ENCODE measurements around the gene FAM222A. TPM values are rescaled to one million over a fixed set of nuclear protein-coding genes. Genes with fewer than 3 reads are reported as not detected.

Gene FAM222A
- total RNA-seq, 2 donors from 2014 or later = 21.6 to 24.4 TPM

GRCh38 chr12:109779382-109779781 is 65.8 kb downstream of the FAM222A start:
- Mint-ChIP-seq H3K27ac (no peak overlapping the region), H3K4me3 (no peak overlapping the region), H3K27me3 (ENCODE audit: insufficient read depth) (no peaks in the 10 kb centered on the region), H3K4me1 (no peaks in the 10 kb centered on the region), H3K9me3 (peaks cover 10% of the 10 kb centered on the region), H3K36me3 (ENCODE audit: low read depth) (peaks cover 20% of the 10 kb centered on the region)
- Histone ChIP-seq H3K27me3 (ENCODE audit: control insufficient read depth, insufficient read depth, low read length, poor library complexity, severe bottlenecking) (no peaks in the 10 kb centered on the region), H3K36me3 (ENCODE audit: control insufficient read depth, insufficient read depth, low read length) (no peaks in the 10 kb centered on the region), H3K4me1 (ENCODE audit: control insufficient read depth, insufficient read depth, low read length) (no peaks in the 10 kb centered on the region), H3K9me3 (ENCODE audit: control insufficient read depth, low read length) (no peaks in the 10 kb centered on the region), H3K9ac (ENCODE audit: extremely low read depth, low read length, poor library complexity, severe bottlenecking) (no peak overlapping the region), H3K4me3 (ENCODE audit: low read length) (no peak overlapping the region), H3K27ac (ENCODE audit: low read depth, low read length) (no peak overlapping the region)
- 92 to 99% methylated on average over 6 of the region's 6 CpGs for WGBS, 2 experiments (ENCODE audit: insufficient coverage in 1 of 2, insufficient read length in 1 of 2)
- peak; percentile 26 for TF ChIP-seq CTCF (conservative IDR thresholded peaks at IDR 0.05)
- no peak for DNase-seq

- Mint-ChIP-seq H3K9me3 (peaks cover 10% of the 10 kb centered on the region), H3K27me3 (ENCODE audit: insufficient read depth) (no peaks in the 10 kb centered on the region), H3K27ac (no peak overlapping the region), H3K4me3 (no peak overlapping the region), H3K36me3 (ENCODE audit: low read depth) (peaks cover 37% of the 10 kb centered on the region), H3K4me1 (no peaks in the 10 kb centered on the region)
- 67 to 83% methylated on average over 3 to 10 of the region's 10 CpGs for WGBS, 2 experiments (ENCODE audit: insufficient coverage in 1 of 2, insufficient read length in 1 of 2)
- Histone ChIP-seq H3K9ac (ENCODE audit: extremely low read depth, low read length, poor library complexity, severe bottlenecking) (no peak overlapping the region), H3K27me3 (ENCODE audit: control insufficient read depth, insufficient read depth, low read length, poor library complexity, severe bottlenecking) (no peaks in the 10 kb centered on the region), H3K4me1 (ENCODE audit: control insufficient read depth, insufficient read depth, low read length) (no peaks in the 10 kb centered on the region), H3K4me3 (ENCODE audit: low read length) (no peak overlapping the region), H3K36me3 (ENCODE audit: control insufficient read depth, insufficient read depth, low read length) (no peaks in the 10 kb centered on the region), H3K27ac (ENCODE audit: low read depth, low read length) (no peak overlapping the region), H3K9me3 (ENCODE audit: control insufficient read depth, low read length) (no peaks in the 10 kb centered on the region)
- DNase-seq = no peak
- TF ChIP-seq CTCF (conservative IDR thresholded peaks at IDR 0.05) = no peak
Observed at GRCh38 chr12:109781668-109782325, 68.2 kb downstream of the FAM222A start.

- no peak overlapping the region for H3K9ac ChIP-seq (ENCODE audit: extremely low read depth, low read length, poor library complexity, severe bottlenecking)
- no peak for DNase-seq
- WGBS, 2 experiments (ENCODE audit: insufficient coverage in 1 of 2, insufficient read length in 1 of 2) = 88 to 93% methylated on average over 6 to 9 of the region's 9 CpGs
- Mint-ChIP-seq H3K9me3 (peaks cover 10% of the 10 kb centered on the region), H3K27ac (no peak overlapping the region), H3K27me3 (ENCODE audit: insufficient read depth) (no peaks in the 10 kb centered on the region), H3K4me1 (no peaks in the 10 kb centered on the region), H3K4me3 (no peak overlapping the region), H3K36me3 (ENCODE audit: low read depth) (peaks cover 38% of the 10 kb centered on the region)
- no peaks in the 10 kb centered on the region for H3K9me3 ChIP-seq (ENCODE audit: control insufficient read depth, low read length)
- no peak overlapping the region for H3K27ac ChIP-seq (ENCODE audit: low read depth, low read length)
- no peaks in the 10 kb centered on the region for H3K4me1 ChIP-seq (ENCODE audit: control insufficient read depth, insufficient read depth, low read length)
- H3K27me3 ChIP-seq (ENCODE audit: control insufficient read depth, insufficient read depth, low read length, poor library complexity, severe bottlenecking) = no peaks in the 10 kb centered on the region
- no peaks in the 10 kb centered on the region for H3K36me3 ChIP-seq (ENCODE audit: control insufficient read depth, insufficient read depth, low read length)
- TF ChIP-seq CTCF (conservative IDR thresholded peaks at IDR 0.05) = no peak
- H3K4me3 ChIP-seq (ENCODE audit: low read length) = no peak overlapping the region
Observed at GRCh38 chr12:109782326-109782703, 68.7 kb downstream of the FAM222A start.
